Effector memory CD8-positive, alpha-beta T cell (primary cell): ENCODE data around the gene OR4F17.
"Not testable (repeated sequence)": the region's sequence is repeated elsewhere in the genome, so short reads cannot be mapped to it uniquely, and the experiment has no call there.

ENCODE experiments used
- ATAC-seq: fragments of 150-1000 bp; cut with Tn5 transposase; replicated peaks from 2 replicates; pipeline ENCODE4 v1.10.0; 2021; ENCODE audit warnings: mild to moderate bottlenecking, moderate library complexity
- DNase-seq, 3 experiments: peaks; one replicate each; pipeline ENCODE4 v3.0.0; 2021
- H3K27ac Mint-ChIP-seq, 2 donors: one replicate each; pipeline ENCODE4 v1.8.0; 2022; ENCODE audit warnings: mild to moderate bottlenecking in 2 of 2, mixed read lengths in 2 of 2, moderate library complexity in 2 of 2
- H3K27me3 Mint-ChIP-seq, 2 donors: one replicate each; pipeline ENCODE4 v1.8.0; 2022; ENCODE audit warnings: mixed read lengths in 2 of 2
- H3K36me3 Mint-ChIP-seq: one replicate; pipeline ENCODE4 v1.8.0; 2022; ENCODE audit warnings: mild to moderate bottlenecking, moderate library complexity, mixed read lengths; ENCODE audit not compliant: insufficient read depth
- H3K4me1 Mint-ChIP-seq, 2 donors: one replicate each; pipeline ENCODE4 v1.8.0; 2022; ENCODE audit warnings: low read depth in 2 of 2, mixed read lengths in 2 of 2
- H3K4me3 Mint-ChIP-seq, 2 donors: one replicate each; pipeline ENCODE4 v1.8.0; 2022; ENCODE audit warnings: mild to moderate bottlenecking in 2 of 2, mixed read lengths in 2 of 2, moderate library complexity in 2 of 2
- H3K9me3 Mint-ChIP-seq, 2 donors: one replicate each; pipeline ENCODE4 v1.8.0; 2022; ENCODE audit warnings: mixed read lengths in 2 of 2
- total RNA-seq, 9 experiments: gene quantifications; one replicate each; lab custom pipeline; 2026; lab: John Stamatoyannopoulos, UW

The OR4F17 gene, protein sequence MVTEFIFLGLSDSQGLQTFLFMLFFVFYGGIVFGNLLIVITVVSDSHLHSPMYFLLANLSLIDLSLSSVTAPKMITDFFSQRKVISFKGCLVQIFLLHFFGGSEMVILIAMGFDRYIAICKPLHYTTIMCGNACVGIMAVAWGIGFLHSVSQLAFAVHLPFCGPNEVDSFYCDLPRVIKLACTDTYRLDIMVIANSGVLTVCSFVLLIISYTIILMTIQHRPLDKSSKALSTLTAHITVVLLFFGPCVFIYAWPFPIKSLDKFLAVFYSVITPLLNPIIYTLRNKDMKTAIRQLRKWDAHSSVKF
- 0 reads per million in 9 experiments for total RNA-seq

DNA sequence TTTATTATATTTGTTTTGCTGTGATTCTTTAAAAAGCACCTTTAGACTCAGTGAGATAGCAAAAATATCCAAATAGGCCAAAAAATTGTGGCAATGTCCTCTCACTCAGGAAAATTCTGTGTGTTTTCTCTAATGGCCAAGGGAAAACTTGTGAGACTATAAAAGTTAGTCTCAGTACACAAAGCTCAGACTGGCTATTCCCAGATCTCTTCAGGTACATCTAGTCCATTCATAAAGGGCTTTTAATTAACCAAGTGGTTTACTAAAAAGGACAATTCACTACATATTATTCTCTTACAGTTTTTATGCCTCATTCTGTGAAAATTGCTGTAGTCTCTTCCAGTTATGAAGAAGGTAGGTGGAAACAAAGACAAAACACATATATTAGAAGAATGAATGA is at the start of gene OR4F17:
TSS of gene OR4F17 (plus strand) at position 301 of the 400 bp plus-strand sequence. CDS start 3,575 bp downstream, outside the sequence.
- H3K36me3 Mint-ChIP-seq, H3K27me3 Mint-ChIP-seq, ATAC-seq, H3K9me3 Mint-ChIP-seq, H3K4me1 Mint-ChIP-seq, H3K4me3 Mint-ChIP-seq, DNase-seq, H3K27ac Mint-ChIP-seq: not testable (repeated sequence)

DNA sequence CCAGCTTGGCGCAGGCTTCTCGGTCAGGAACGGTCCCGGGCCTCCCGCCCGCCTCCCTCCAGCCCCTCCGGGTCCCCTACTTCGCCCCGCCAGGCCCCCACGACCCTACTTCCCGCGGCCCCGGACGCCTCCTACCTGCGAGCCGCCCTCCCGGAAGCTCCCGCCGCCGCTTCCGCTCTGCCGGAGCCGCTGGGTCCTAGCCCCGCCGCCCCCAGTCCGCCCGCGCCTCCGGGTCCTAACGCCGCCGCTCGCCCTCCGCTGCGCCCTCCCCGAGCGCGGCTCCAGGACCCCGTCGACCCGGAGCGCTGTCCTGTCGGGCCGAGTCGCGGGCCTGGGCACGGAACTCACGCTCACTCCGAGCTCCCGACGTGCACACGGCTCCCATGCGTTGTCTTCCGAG is 36.1 kb upstream of the OR4F17 start:
- peak; percentile 17 to 28 (median 24) for DNase-seq
- not testable (repeated sequence) for H3K4me3 Mint-ChIP-seq, H3K27ac Mint-ChIP-seq

DNA sequence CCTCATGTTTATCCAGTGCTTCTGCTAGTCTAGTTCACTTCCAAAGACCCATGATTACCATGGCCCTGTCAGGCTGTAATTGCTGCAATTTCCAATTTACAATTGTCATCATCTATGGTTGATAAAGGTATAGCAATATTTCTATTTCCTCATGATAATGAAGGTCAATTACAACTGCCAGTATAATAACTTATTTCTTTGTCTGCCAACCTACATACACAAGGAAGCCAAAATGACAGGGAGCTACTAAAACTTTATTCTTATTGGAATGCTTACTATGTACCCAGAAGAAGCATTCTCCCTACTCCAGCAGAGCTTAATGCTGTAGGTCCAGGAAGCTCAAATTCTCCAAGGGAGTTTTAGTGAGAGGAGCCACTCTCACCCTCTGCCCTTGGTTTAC is 24.0 kb upstream of the OR4F17 start:
- DNase-seq, H3K9me3 Mint-ChIP-seq, H3K4me1 Mint-ChIP-seq, H3K27ac Mint-ChIP-seq, H3K27me3 Mint-ChIP-seq, ATAC-seq, H3K4me3 Mint-ChIP-seq, H3K36me3 Mint-ChIP-seq: not testable (repeated sequence)

More for the DNA sequence above, 36.1 kb upstream of the OR4F17 start:
- H3K9me3 Mint-ChIP-seq, ATAC-seq, H3K27me3 Mint-ChIP-seq, H3K36me3 Mint-ChIP-seq, H3K4me1 Mint-ChIP-seq: not testable (repeated sequence)

DNA sequence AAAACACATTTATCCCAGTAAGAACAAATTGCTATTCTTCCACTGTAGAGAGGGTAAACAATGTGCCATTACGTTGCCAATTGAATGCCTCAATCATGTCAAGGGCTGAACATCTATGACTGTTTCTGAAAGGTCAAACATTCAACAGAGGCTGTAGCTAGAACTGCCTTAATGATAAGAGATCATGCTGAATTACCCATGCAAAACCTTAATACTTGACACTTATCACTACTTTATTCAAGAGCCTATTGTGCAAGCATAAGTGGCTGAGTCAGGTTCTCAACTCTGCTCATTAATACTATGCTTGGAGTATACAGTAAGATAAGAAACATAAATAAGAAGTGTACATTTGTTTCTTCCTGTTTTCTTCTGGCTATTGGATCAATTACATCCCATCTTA is 23.3 kb upstream of the OR4F17 start:
- DNase-seq, ATAC-seq, H3K27me3 Mint-ChIP-seq, H3K4me1 Mint-ChIP-seq, H3K9me3 Mint-ChIP-seq, H3K4me3 Mint-ChIP-seq, H3K27ac Mint-ChIP-seq, H3K36me3 Mint-ChIP-seq: not testable (repeated sequence)

DNA sequence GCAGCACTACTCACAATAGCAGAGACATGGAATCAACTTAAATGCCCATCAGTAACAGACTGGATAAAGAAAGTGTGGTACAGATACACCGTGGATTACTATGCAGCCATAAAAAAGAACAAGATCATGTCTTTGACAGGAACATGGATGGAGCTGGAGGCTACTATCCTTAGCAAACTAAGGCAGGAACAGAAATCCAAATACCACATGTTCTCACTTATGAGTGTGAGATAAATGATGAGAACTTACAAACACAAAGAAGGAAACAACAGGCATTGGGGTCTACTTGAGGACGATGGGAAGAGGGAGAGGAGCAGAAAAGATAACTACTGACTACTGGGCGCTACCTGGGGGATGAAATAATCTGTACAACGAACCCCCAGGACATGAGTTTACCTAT is 16.2 kb upstream of the OR4F17 start:
- not testable (repeated sequence) for H3K9me3 Mint-ChIP-seq, H3K27ac Mint-ChIP-seq, ATAC-seq, H3K27me3 Mint-ChIP-seq, DNase-seq, H3K4me1 Mint-ChIP-seq, H3K4me3 Mint-ChIP-seq, H3K36me3 Mint-ChIP-seq

DNA sequence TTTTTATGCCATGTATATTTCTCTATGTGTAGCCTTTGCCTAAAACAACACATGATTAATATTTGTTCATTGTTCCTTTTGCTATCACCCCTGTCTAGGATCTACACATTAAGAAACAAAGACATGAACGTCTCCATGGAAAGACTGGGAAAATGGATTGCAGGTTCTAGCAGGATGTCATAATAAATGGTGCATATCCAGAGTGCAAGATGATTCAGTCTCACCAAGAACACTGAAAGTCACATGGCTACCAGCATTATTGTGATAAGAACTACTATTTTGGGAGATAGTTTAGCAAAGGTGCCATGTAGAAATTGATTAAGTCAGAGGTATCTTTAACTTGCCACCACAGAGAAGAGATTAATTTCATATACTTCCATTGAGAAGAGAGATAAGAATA is 12.1 kb upstream of the OR4F17 start:
- not testable (repeated sequence) for ATAC-seq, H3K4me3 Mint-ChIP-seq, H3K27ac Mint-ChIP-seq, H3K36me3 Mint-ChIP-seq, H3K9me3 Mint-ChIP-seq, DNase-seq, H3K4me1 Mint-ChIP-seq, H3K27me3 Mint-ChIP-seq

DNA sequence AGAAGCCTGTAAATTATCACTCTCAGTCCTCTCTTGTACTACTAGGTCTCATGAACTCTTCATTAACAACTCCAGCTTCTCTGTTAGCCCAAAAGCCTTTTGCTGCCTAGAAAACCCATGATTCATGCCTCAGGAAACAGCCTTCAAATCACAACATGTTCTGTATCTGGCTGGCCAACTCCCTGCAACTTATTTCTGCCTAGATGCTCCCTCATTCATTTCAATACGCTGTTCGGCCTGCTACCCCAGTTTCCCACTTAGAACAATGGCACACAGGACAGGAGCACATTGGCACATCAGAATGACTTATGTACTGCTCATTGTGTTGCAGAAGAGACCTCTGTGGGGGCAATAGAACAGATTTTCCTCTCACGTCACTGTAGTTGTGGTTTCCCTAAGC is 9.3 kb upstream of the OR4F17 start:
- H3K9me3 Mint-ChIP-seq: not testable (repeated sequence)

DNA sequence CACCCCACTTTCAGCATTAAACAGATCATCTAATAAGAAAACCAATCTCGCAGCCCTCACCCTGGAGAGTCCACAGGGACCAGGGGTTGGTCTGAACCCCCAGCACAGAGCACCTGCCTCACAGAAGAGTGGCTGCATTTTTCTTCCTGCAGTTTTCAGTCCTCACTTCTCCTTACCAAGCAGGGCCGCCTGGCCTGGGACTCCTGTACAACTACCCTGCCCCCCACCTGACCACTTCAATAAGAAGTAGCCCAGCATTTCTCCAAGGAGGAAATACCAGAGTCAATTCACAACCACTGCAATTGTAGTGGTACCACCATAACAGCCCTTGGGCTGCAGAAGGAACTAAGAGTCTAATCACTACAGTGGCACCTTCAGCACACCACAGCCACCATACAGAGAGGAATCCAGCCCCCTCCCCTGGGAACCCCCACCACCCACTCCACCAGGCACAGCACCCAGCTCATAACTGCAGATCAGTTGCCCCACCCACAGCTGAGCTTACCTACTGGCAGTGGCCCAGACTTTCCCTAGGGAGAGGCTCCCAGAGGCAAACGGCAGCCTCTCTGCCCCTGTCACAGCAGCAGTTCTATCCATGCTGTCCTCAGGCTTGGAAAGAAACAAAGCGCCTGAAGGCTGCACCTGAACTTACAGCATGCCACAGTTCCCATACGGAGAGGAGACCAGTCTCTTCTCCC is 13.7 kb downstream of the OR4F17 start:
- not testable (repeated sequence) for H3K4me3 Mint-ChIP-seq, DNase-seq, ATAC-seq, H3K4me1 Mint-ChIP-seq, H3K27ac Mint-ChIP-seq, H3K9me3 Mint-ChIP-seq, H3K27me3 Mint-ChIP-seq, H3K36me3 Mint-ChIP-seq

More for the DNA sequence above, 9.3 kb upstream of the OR4F17 start:
- not testable (repeated sequence) for H3K36me3 Mint-ChIP-seq, H3K4me1 Mint-ChIP-seq, DNase-seq, H3K27ac Mint-ChIP-seq, ATAC-seq, H3K27me3 Mint-ChIP-seq, H3K4me3 Mint-ChIP-seq
